HG02981 (cell line): Measurements from ENCODE around the gene PTTG1IP.
"Not testable (repeated sequence)": the region's sequence is repeated elsewhere in the genome, so short reads cannot be mapped to it uniquely, and the experiment has no call there.

Source experiments
- ATAC-seq: cut with Tn5 transposase; IDR thresholded peaks from one replicate; pipeline ENCODE4 v1.9.1; 2021; ENCODE audit warnings: mild to moderate bottlenecking, moderate library complexity; ENCODE audit not compliant: unreplicated experiment

PTTG1IP gene

GRCh38 chr21:44873356-44874239 lies at the start of gene PTTG1IP:
PTTG1IP (minus strand) TSS chr21:44873690; CDS start chr21:44873616, 74 bp downstream.
- ATAC-seq, result peak; percentile 69

- no peak for ATAC-seq
Measured at GRCh38 chr21:44921928-44922327, 48.4 kb upstream of the PTTG1IP start.

GRCh38 chr21:44920694-44921604 lies 47.5 kb upstream of the PTTG1IP start, which contains the start of gene ITGB2:
ITGB2 (minus strand) TSS chr21:44920899; CDS start chr21:44910782, 10,117 bp downstream.
- peak; percentile 70 for ATAC-seq

- peak; percentile 8 for ATAC-seq
Measured at GRCh38 chr21:44919913-44920693, 46.6 kb upstream of the PTTG1IP start.

- no peak for ATAC-seq
Measured at GRCh38 chr21:44919111-44919912, 45.8 kb upstream of the PTTG1IP start.

- no peak for ATAC-seq
Measured at GRCh38 chr21:44918581-44919033, 45.1 kb upstream of the PTTG1IP start.

- no peak for ATAC-seq
Measured at GRCh38 chr21:44918107-44918470, 44.6 kb upstream of the PTTG1IP start.

- ATAC-seq, result no peak
Measured at GRCh38 chr21:44917446-44918106, 44.1 kb upstream of the PTTG1IP start.

- no peak for ATAC-seq
Measured at GRCh38 chr21:44916965-44917364, 43.5 kb upstream of the PTTG1IP start.

- ATAC-seq, result peak; percentile 58
Measured at GRCh38 chr21:44914176-44914874, 40.8 kb upstream of the PTTG1IP start.

- ATAC-seq, result no peak
Measured at GRCh38 chr21:44913425-44914175, 40.1 kb upstream of the PTTG1IP start.

- not testable (repeated sequence) for ATAC-seq
Measured at GRCh38 chr21:44912506-44913412, 39.3 kb upstream of the PTTG1IP start.

GRCh38 chr21:44912158-44912473 lies 38.6 kb upstream of the PTTG1IP start:
- ATAC-seq, result no peak

GRCh38 chr21:44911384-44912157 lies 38.1 kb upstream of the PTTG1IP start:
- ATAC-seq, result no peak

GRCh38 chr21:44911068-44911383 lies 37.5 kb upstream of the PTTG1IP start:
- ATAC-seq, result no peak

GRCh38 chr21:44910229-44911067 lies 37.0 kb upstream of the PTTG1IP start:
- no peak for ATAC-seq
